HG03432 (cell line): ENCODE results near the gene ASGR1.
"Not testable (repeated sequence)": the region's sequence is repeated elsewhere in the genome, so short reads cannot be mapped to it uniquely, and the experiment has no call there.

Source experiments
- ATAC-seq: cut with Tn5 transposase; IDR thresholded peaks from one replicate; pipeline ENCODE4 v1.9.1; 2021; ENCODE audit warnings: mild to moderate bottlenecking, moderate library complexity; ENCODE audit not compliant: unreplicated experiment

ASGR1 gene

GRCh38 chr17:7191571-7192270, 12.6 kb upstream of the ASGR1 start:
- ATAC-seq, result no peak

DNA sequence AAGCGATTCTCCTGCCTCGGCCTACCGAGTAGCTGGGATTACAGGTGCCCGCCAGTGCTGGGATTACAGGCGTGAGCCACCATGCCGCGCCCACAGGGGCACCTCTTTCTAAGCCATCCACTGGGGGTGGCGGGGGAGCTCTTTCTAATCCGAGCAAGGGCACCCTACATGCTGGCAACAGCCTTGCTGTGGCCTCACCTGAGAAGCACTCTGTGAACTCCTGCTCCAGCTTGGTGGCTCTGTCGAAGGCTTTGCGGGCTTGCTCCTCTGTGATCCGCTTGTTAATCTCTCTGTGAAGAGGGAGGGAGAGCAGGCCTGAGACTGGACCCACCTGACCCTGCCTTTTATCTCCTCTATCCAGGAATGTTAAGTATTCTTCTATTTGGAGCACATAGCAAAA, 11.9 kb upstream of the ASGR1 start:
- ATAC-seq, result no peak

- no peak for ATAC-seq
Observed at GRCh38 chr17:7190276-7190917, 11.2 kb upstream of the ASGR1 start.

DNA sequence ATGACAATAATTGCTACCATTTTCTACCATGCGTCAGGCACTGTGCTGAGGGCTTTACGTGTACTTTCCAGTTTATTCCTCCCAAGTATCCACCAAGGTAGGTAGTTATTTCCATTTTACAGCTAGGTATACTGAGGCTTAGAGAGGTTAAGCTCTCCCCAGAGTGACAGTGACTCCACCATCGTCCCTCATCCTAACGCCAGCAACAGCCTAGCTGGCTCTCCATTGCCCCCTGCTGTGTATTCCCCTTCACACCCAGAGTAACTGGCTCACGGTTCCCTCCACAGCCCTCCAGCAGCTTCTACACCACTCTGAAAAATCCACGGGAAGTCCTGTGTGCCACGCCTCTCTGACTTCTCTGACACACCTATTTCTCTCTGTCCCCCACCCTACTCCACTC, 7.1 kb upstream of the ASGR1 start:
- no peak for ATAC-seq

- no peak for ATAC-seq
Observed at GRCh38 chr17:7184647-7185046, 5.5 kb upstream of the ASGR1 start.

GRCh38 chr17:7184091-7184488, 4.9 kb upstream of the ASGR1 start:
- ATAC-seq, result no peak

DNA sequence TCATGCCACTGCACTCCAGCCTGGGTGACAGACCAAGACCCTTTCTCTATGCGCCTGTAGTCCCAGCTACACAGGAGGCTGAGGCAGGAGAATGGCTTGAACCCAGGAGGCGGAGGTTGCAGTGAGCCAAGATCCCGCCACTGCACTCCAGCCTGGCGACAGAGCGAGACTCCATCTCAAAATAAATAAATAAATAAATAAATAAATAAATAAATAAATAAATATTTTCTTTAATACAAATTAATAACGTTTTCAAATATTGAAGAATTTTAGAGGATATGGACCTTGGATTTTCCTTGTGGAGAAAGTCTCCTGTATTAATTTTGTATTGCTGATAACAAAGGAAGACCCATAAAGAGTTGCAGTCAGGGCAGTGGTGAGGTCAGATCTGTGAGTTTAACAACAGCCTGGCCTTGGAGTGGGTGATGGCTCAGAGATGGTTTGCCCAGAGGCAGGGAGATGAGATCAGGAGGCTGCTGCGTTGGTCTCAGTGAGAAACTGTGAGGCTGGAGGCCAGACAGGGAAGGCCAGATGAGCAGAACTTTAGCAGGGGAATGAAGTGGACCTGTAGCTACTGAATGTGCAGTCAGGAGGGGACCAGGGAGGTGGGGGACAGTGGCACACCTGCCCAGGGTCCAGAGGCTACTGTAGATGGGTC, 4.4 kb upstream of the ASGR1 start:
- ATAC-seq, result no peak

DNA sequence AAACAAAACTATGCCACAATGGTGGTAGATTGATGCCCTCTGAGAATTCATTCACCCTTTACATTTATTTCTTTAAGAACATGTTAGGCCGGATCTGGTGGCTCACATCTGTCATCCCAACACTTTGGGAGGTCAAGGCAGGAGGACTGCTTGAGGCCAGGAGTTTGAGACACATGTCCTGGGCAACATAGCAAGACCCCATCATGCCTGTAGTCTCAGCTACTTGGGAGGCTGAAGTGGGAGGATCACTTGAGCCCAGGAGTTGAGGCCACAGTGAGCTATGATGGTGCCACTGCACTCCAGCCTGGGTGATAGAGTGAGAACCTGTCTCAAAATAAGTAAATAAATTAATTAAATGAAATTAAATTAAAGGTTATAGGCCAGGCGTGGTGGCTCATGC, 2.9 kb upstream of the ASGR1 start:
- ATAC-seq, result not testable (repeated sequence)

GRCh38 chr17:7178973-7179316, 225 bp downstream of the ASGR1 start:
- no peak for ATAC-seq

- ATAC-seq, result no peak
Observed at GRCh38 chr17:7177954-7178477, 1.2 kb downstream of the ASGR1 start.

- ATAC-seq, result no peak
Observed at GRCh38 chr17:7177191-7177953, 1.8 kb downstream of the ASGR1 start.

GRCh38 chr17:7176841-7177190, 2.4 kb downstream of the ASGR1 start:
- ATAC-seq, result no peak

DNA sequence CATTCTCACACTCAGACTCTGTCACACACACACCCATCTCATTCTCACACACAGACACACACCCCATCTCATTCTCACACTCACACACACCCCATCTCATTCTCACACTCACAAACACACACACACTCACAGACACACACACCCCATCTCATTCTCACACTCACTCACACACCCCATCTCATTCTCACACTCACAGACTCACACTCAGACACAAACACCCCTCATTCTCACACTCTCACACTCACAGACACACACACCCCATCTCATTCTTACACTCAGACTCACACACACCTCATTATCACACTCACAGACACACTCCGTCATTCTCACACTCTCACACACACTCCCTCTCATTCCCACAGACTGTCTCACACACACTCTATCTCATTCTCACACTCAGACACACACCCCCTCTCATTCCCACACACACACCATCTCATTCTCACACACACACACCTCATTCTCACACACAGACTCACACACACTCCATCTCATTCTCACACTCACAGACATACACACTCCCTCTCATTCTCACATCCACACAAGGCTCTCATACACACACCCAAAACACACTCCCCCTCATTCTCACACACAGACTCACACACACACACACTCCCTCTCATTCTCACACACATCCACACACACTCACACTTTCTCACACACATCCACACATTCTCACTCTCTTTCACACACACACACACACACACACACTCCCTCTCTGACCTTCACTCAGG, 2.9 kb downstream of the ASGR1 start:
- no peak for ATAC-seq

DNA sequence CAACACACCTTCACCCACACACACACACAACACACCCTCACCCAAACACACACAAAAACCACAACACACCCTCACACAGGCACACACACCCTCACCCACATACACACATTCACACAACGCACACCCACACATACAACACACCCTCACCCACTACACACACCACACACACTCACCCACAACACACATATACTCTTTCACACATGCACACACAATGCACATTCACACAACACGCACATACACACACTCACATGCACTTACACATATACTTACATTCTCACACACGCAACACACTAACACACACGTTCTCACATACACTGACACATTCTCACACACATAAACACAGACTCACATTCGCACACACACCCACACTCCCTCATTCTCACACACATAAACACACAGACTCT, 3.8 kb downstream of the ASGR1 start:
- ATAC-seq, result no peak

DNA sequence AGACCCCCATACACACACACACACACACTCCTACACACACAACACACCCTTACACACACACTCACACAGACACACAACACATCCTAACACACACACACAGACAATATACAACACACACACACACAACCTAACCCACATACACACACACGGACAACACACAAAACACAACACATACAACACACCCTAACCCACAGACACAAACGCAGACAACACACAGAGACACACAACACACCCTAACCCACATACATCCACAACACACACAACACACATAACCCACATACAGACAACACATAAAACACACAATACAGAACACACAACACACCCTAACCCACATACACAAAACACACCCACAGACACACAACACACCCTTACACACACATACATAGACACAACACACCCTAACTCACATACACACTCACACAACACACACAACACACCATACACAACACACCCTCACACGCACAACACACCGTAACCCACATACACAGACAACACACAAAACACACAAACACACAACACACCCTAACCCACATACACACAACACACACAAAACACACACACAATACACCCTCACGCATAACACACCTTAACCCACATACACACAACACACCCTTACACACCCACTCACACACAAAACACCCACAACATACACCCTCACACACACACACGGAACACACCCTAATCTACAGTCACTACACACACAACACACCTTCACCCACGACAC, 4.4 kb downstream of the ASGR1 start:
- no peak for ATAC-seq

- ATAC-seq, result no peak
Observed at GRCh38 chr17:7173687-7174602, 5.2 kb downstream of the ASGR1 start.

DNA sequence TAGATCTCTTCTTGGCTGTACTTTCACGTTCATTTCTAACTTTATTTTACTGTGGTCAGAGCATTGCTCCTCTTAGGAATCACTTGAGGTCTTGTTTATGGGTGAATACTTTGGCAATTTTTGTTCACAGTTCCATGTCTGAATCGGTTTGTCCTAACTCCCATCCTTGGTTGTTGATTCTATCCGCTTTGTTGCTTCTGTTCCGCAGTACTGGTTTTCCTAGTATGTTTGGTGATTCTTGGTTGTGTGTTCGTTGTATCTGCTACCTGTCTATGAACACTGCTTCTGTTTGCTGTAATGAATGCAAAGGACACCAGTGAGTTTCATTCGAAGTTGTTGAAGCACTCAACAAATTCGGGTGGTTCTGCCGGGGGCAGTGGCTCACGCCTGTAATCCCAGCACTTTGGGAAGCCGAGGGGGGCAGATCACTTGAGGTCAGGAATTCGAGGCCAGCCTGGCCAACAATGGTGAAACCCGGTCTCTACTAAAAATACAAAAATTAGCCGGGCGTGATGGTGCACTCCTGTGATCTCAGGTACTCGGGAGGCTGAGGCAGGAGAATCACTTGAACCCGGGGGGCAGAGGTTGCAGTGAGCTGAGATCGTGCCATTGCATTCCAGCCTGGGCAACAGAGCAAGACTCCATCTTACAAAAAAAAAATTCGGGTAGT, 6.5 kb downstream of the ASGR1 start:
- ATAC-seq, result not testable (repeated sequence)

DNA sequence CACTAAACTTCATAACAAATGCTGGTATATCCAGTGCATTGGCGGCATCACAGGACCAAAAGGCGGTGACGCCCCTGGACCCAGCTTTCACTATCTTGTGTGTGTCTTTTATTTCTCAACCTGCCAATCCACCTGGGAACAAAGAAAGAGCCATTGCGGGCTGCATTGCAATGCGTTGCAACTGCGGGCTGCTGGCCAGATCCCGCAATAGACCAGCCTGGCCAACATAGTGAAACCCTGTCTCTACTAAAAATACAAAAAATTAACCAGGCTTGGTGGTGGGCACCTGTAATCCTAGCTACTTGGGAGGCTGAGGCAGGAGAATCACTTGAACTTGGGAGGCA, 9.6 kb downstream of the ASGR1 start:
- ATAC-seq, result not testable (repeated sequence)
